Fibroblast of skin of back (primary cell): ENCODE results near the gene CCDC106. TPM values are rescaled to one million over a fixed set of nuclear protein-coding genes. Genes with fewer than 3 reads are reported as not detected.

Experiments used
- DNase-seq: peaks from one replicate; pipeline ENCODE4 v3.0.0-alpha.2; 2013
- polyA plus RNA-seq, 2 experiments: library from polyadenylated mRNA; unstranded; fragments of 120-200 nt; gene quantifications; one replicate each; pipeline ENCODE4 v1.2.1, GENCODE V29; 2013; ENCODE audit not compliant: insufficient read length in 2 of 2

CCDC106 gene
- polyA plus RNA-seq (2013, experiment 1 of 2; ENCODE audit: insufficient read length), result 14.6 TPM
- polyA plus RNA-seq (2013, experiment 2 of 2; ENCODE audit: insufficient read length), result 14.1 TPM

DNA sequence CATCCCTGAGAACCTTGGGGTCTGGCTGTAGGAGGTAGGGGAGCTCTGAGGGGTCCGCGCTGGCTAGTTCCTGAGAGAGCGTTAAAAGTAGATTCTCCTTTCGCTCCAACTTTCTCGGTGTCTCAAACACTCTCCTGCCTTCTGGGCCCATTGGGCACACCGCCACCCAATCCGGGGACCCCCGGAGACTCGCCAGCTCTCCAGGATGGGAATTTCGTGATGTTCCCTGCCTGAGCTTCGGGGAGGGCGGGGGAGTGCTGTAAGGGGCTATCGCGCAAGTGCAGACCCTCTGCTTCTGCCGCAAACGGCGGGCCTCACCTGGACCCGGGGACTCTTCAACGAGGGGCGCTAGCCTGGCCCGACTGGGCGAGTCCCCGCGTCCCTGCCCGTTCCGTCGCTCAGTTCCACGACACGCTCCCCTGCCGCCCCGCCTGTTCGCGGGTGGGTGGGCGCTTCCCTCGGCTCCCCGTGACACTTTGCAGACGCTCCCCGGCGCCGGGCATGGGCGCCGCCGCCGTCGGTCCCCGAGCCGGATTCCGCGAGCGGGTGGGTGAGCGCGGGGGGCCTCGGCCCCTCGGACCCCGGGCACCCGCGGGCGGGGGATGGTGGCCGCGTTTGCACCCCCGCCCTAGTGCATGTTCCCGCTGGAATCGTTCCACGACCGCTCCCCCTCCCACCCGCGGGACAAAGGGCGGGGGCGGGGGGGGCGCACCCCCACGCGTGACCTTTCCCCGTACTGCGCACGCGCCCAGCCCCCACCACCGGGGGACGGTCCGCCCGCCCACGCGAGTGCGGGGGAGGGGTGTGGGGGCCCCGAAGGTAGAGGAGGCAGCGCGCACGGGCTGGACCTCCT lies at the start of gene CCDC106:
TSS of gene CCDC106 (plus strand) at position 481 of the 853 bp plus-strand sequence. CDS start 835 bp downstream, outside the sequence.
- peak; percentile 78 for DNase-seq

DNA sequence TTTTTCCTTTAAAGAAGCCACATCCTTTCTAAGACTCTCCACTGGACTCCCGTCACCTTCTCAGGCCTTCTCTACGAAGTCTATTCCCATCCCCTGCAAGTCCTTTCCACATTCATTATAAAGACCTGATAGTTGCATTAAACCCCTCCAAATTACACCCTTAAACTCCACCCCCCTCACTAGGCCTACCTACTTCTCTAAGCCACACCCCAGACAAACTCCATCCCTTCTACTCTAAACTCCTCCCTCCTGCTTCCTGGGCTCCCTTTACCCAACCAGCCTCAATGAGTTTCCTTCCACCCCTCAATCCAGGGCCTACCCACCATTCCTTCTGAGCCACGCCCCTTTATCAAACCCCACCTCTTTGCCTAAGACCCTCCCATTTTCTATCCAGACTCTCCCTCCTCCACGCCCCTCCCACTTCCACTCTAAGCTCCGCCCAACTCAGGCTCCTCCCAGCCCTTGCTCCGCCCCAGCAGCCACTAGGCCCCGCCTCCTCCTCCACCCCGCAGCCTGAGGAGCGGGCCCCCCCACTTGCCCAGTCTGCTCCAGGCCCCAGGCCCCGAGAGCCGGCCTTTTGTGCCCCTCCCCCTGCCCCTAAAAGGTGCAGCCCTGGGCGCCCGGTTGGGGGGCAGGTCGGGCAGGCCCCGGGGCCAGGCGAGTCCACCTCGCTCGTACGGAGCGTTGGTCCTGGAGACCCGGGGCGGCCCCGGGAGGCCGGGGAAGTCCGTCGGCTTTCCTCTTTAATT lies 49.1 kb upstream of the CCDC106 start:
- DNase-seq, result peak; percentile 95

DNA sequence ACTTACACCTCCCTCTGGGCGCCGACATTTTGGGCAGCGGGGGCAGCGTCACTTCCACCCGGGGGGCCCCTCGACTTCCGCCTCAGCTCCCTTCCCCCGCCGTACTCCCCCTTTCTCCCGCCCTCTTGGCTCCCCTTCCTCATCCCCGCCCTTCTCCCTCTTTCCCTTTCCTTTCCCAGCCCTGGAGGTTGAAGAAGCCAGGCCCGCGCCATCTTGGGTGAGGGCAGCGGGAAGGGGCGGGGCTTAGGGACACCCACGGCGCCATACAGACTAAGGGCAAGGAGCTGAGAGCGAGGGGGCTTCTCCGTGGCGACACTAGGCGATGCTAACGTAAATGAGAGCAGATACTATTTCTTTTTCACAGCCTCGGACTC lies 48.6 kb upstream of the CCDC106 start, which contains the start of gene FIZ1:
TSS of gene FIZ1 (minus strand) at position 50 of the 374 bp plus-strand sequence. CDS start 1,652 bp downstream, outside the sequence.
- DNase-seq, result peak; percentile 99

DNA sequence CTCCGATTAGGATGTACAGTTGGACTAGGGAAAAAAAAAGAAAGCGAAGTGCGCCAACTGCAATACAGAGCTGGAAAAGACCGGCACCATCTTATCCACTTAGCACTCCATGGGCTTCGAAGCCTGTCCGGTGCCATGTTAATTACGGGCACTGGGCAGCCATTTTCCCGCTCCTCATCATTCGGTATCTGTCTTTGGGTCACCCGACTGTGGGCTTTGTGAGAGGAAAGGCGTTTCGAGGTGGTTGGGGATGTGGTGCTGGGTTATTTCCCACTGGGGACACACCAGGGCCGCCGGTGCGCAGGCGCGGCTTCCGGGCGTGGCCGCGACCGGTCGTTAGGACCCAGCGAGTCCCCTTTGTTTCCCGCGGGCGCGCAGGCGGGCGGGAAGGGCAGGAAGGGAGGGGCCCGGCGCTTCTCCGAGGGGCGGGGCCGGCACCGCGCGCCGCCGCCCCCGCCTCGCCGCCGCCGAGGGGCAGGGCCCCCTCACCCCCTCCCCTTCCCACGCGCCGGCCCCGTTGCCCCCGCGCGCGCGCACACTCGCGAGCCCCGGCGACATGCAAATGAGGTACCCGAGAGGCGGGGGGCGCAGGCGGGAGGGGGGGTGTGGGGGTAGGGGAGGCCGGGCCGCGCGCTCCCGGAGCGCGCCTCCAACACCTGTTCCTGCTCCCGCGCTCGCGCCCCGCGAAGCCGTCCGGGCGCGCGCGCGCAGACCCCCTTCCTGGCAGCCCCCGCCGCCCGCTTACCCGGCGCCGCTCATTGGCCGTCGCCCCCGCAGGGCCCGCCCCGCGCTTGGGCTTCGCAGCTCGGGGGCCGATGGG lies 48.0 kb upstream of the CCDC106 start, which contains the start of gene ZNF524:
TSS of gene ZNF524 (plus strand) at position 447 of the 820 bp plus-strand sequence. CDS start 1,825 bp downstream, outside the sequence.
- DNase-seq, result peak; percentile 89

DNA sequence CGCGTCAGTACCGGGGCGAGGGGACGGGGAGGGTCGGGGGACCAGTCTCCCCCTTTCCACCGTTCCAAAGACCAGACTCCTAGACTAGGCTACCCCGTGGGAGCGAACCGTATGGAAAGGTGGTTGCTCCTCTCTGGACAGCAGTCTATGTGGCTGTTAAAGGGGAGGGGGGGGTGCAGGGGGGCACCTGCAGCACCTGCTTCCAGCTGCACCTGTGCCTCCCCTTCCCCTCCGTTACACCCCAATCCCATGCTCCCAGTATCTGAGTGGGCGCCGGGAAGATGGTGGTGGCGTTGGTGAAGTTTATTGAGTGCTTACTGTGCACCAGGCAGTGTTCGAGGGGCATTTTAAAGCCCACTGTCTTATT lies 47.4 kb upstream of the CCDC106 start:
- no peak for DNase-seq

DNA sequence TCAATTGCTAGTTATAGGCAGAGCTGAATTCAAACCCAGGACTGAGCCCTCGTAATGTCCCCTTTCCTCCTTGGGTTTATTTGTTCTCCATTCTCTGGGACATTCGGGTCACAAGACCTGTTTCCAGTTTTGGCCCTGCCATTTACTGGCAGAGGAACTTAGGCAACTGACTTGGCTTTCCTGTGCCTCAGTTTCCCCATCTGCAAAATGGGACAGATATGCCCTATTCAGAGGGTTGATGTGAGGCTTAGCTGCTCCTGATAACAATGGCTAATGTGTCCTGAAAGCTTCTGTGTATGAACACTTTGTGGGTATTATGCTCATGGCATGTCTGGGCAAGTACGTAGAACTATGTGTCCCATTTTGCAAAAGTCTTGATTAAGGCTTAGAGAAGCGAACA lies 46.9 kb upstream of the CCDC106 start:
- DNase-seq, result no peak

DNA sequence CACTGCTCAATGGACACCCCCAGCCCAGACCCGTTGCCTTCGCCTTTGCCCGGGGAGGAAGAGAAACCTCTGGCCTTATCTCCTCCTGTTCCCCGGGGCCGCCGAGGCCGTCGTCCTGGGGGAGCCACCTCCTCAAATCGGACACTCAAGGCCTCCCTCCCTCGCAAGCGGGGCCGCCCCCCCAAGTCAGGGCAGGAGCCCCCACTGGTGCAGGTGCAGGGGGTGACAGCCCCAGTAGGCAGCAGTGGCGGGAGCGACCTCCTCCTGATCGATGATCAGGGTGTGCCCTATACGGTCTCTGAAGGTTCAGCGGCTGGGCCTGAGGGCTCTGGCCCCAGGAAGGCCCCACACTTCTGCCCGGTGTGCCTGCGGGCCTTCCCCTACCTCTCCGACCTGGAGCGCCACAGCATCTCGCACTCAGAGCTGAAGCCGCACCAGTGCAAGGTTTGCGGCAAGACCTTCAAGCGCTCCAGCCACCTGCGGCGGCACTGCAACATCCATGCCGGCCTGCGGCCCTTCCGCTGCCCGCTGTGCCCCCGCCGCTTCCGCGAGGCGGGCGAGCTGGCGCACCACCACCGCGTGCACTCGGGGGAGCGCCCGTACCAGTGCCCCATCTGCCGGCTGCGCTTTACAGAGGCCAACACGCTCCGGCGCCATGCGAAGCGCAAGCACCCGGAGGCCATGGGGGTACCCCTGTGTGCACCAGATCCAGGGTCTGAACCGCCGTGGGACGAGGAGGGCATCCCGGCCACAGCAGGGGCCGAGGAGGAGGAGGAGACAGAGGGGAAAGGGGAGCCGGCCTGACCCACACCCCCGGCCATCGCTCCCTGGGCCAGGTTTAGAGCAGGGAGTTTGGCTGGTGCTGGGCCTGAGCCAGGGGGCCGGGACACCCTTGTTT lies 45.7 kb upstream of the CCDC106 start:
- no peak for DNase-seq

DNA sequence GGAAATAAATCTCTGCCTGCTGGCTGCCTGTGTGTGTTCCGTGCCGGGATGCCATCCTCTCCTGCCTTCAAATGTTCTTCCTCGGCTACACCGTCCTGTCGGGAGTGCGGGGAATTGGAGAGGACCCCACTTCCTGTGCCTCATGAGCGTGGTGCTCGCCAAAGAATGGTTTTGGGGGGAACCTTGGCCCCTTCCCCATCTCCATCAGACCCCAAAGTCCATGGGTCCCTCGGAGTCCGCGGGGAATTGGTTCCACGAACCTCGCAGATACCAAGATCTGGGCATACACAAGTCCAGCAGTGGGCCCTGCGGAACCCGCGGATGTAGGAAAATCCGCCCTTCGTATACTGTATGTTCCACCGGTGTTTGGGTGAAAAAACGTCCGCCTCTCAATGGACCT lies 44.9 kb upstream of the CCDC106 start:
- no peak for DNase-seq

DNA sequence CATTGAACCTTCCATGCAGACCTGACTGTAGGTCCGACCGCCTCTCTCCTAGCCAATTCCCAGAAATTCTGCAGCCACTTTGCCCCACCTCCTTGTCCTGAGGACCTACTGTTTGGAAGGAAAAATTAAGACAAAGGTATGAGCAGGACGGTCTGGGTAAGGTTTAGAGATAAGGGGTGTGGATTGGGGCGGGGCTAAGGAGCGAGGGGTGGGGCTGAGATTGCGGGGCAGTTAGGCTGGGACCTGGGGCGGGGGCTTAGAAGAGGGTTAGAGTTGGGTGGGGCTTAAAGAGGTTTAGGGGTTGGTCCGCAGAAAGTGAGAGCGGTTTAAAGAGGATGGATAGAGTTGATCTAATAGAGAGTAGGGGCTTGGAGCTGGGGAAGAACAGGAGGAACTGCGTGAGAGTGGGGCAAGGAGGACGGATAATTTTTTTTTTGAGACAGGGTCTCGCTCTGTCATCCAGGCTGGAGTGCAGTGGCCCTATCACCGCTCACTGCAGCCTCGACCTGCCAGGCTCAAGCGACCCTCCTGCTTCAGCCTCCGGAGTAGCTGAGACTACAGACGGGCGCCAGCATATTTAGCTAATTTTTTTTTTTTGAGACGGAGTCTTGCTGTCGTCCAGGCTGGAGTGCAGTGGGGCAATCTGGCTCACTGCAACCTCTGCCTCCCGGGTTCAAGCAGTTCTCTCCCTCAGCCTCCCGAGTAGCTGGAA lies 44.3 kb upstream of the CCDC106 start:
- no peak for DNase-seq

DNA sequence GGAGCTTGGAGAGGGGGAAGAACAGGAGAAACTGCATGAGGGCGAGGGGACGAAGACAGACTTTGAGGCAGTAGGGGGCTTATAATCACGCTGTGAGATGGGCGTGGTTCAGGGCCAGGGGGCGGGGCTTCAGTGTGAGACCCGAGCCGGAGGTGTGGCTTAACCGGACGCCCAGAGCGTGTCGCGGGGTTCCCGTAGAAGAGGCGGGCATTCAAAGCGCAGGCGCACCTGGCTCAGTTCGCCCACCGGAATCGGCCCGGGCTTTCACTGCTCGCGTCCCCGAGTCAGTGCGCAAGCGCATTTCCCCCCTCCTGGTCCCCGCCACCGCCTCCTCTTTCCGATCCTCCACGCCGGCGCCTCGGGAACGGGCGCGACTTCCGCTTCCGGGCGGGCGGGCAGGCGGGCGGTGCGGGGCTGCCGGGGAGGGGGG lies 42.8 kb upstream of the CCDC106 start:
- peak; percentile 96 for DNase-seq

- DNase-seq, result peak; percentile 85
Observed at GRCh38 chr19:55605637-55606470, 42.2 kb upstream of the CCDC106 start, which contains the start of gene ZNF865. Gene ZNF865, plus strand, starts transcription at chr19:55605647. Its CDS starts 7,972 bp downstream, at chr19:55613619.

DNA sequence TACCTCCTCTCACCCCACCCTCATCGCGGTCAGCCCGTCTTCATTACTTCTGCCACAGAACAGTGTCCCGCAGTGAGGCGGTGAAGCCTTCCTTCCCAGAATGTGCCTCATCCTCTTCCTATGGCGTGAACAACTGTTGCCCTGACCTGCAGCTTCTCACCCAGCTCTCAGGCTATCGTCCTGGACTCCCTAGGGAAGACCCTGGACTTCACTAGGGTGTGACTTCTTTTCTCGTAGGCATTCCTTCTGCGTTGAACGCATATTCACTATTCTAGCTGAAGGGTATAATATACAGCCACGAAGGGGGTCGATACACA lies 41.6 kb upstream of the CCDC106 start:
- no peak for DNase-seq

DNA sequence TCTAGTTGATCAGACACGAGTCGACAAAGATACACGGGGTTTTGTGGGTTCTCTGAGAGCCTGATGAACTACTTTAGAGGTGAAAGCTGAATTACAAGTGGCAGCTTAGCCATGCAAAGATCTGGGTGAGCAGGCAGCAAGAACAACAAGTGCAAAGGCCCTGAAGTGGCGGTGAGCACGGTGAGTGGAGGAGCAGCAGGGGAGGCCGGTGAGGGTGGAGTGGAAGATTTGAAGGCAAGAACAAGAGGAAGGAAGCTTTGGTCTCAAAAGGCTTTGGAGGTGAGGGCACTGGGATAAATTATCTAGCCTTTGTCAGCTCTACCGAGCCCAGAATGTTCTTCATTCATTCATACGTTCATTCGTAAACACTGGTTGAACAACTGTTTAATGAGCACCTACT lies 41.2 kb upstream of the CCDC106 start:
- no peak for DNase-seq

GRCh38 chr19:55609326-55609725 lies 38.7 kb upstream of the CCDC106 start:
- no peak for DNase-seq

- no peak for DNase-seq
Observed at GRCh38 chr19:55611300-55611982, 36.6 kb upstream of the CCDC106 start.

- DNase-seq, result no peak
Observed at GRCh38 chr19:55611983-55612645, 35.9 kb upstream of the CCDC106 start.

GRCh38 chr19:55613396-55613795 lies 34.6 kb upstream of the CCDC106 start:
- no peak for DNase-seq

- no peak for DNase-seq
Observed at GRCh38 chr19:55613930-55614710, 33.9 kb upstream of the CCDC106 start.
